ENCODE measurements around the gene SLC9C1.

- no peak for TF ChIP-seq CTCF (conservative IDR thresholded peaks at IDR 0.05; ENCODE audit: low read depth, low read length)
- TF ChIP-seq EZH2 (IDR thresholded peaks at IDR 0.05; ENCODE audit: low read length, unreplicated experiment) = no peak
Observed at GRCh38 chr3:112228786-112229185, 65.2 kb downstream of the SLC9C1 start.
